ENCODE measurements around the gene PKDCC.
"Not testable (repeated sequence)": the region's sequence is repeated elsewhere in the genome, so short reads cannot be mapped to it uniquely, and the experiment has no call there.

DNA sequence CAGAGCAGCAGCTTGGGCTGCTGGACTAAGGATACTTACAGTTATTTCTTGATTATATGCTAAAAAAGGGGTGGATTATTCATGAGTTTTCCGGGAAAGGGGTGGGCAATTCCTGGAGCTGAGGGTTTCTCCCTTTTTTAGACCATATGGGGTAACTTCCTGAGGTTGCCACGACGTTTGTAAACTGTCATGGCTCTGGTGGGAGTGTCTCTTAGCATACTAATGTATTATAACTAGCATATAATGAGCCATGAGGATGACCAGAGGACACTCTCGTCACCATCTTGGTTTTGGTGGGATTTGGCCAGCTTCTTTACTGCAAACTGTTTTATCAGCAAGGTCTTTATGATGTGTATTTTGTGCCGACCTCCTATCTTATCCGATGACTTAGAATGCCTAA is 13.7 kb upstream of the PKDCC start:
- TF ChIP-seq, protein P1, sequence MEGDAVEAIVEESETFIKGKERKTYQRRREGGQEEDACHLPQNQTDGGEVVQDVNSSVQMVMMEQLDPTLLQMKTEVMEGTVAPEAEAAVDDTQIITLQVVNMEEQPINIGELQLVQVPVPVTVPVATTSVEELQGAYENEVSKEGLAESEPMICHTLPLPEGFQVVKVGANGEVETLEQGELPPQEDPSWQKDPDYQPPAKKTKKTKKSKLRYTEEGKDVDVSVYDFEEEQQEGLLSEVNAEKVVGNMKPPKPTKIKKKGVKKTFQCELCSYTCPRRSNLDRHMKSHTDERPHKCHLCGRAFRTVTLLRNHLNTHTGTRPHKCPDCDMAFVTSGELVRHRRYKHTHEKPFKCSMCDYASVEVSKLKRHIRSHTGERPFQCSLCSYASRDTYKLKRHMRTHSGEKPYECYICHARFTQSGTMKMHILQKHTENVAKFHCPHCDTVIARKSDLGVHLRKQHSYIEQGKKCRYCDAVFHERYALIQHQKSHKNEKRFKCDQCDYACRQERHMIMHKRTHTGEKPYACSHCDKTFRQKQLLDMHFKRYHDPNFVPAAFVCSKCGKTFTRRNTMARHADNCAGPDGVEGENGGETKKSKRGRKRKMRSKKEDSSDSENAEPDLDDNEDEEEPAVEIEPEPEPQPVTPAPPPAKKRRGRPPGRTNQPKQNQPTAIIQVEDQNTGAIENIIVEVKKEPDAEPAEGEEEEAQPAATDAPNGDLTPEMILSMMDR (IDR thresholded peaks at IDR 0.05), result not testable (repeated sequence)
- not testable (repeated sequence) for TF ChIP-seq EZH2 (IDR thresholded peaks at IDR 0.05; ENCODE audit: borderline replicate concordance, insufficient read depth, low read depth, low read length, poor library complexity, severe bottlenecking)
